HEK293T (cell line): Measurements from ENCODE around the gene MTA1.

Experiments
- CTBP1 ChIP-seq: fragments of 450-650 bp; IDR thresholded peaks from 2 replicates; pipeline ENCODE4 v1.6.1; 2016; ENCODE audit warnings: borderline replicate concordance
- L3MBTL2 ChIP-seq: fragments of 450-650 bp; conservative IDR thresholded peaks from 2 replicates; pipeline ENCODE4 v1.6.1; 2016; ENCODE audit warnings: mild to moderate bottlenecking
- NFRKB ChIP-seq: fragments of 450-650 bp; IDR thresholded peaks from 2 replicates; pipeline ENCODE4 v1.6.1; 2016; ENCODE audit warnings: mild to moderate bottlenecking, moderate library complexity
- PKNOX1 ChIP-seq: fragments of 450-650 bp; IDR thresholded peaks from 2 replicates; pipeline ENCODE4 v1.6.1; 2016
- SUZ12 ChIP-seq: fragments of 450-650 bp; IDR thresholded peaks from 2 replicates; pipeline ENCODE4 v1.6.1; 2016; ENCODE audit warnings: mild to moderate bottlenecking

- TF ChIP-seq NFRKB (no peak), SUZ12 (no peak), CTBP1 (no peak), L3MBTL2 (no peak), PKNOX1 (no peak)
Measured at GRCh38 chr14:105469456-105470349, 50.1 kb downstream of the MTA1 start.
